ENCODE results near the gene TASP1. TPM values are rescaled to one million over a fixed set of nuclear protein-coding genes. Genes with fewer than 3 reads are reported as not detected.

Gene TASP1
- total RNA-seq, 4 donors from 2014 or later, result 6.6 to 21.5 (median 9.8) TPM

- DNase-seq, result no peak
- TF ChIP-seq CTCF (IDR thresholded peaks at IDR 0.05), result peak; percentile 8 to 64 (median 55)
- no peak for TF ChIP-seq POLR2A (IDR thresholded peaks at IDR 0.05)
- Histone ChIP-seq H3K36me3 (no peaks in the 10 kb centered on the region), H3K4me3 (no peak overlapping the region), H3K9me3 (no peaks in the 10 kb centered on the region), H3K4me1 (no peaks in the 10 kb centered on the region), H3K27ac (no peak overlapping the region), H3K27me3 (no peaks in the 10 kb centered on the region)
These were observed 179.8 kb downstream of the TASP1 start for GRCh38 chr20:13458860-13459451.

- Histone ChIP-seq H3K27ac (no peak overlapping the region), H3K4me3 (no peak overlapping the region), H3K36me3 (no peaks in the 10 kb centered on the region), H3K27me3 (no peaks in the 10 kb centered on the region), H3K9me3 (no peaks in the 10 kb centered on the region), H3K4me1 (no peaks in the 10 kb centered on the region)
- no peak for DNase-seq
- TF ChIP-seq POLR2A (IDR thresholded peaks at IDR 0.05), result no peak
- TF ChIP-seq CTCF (IDR thresholded peaks at IDR 0.05), result no peak
These were observed 181.2 kb downstream of the TASP1 start for GRCh38 chr20:13457487-13457886.

- Histone ChIP-seq H3K4me1 (no peaks in the 10 kb centered on the region), H3K27ac (no peak overlapping the region), H3K27me3 (no peaks in the 10 kb centered on the region), H3K36me3 (no peaks in the 10 kb centered on the region), H3K9me3 (no peaks in the 10 kb centered on the region), H3K4me3 (no peak overlapping the region)
- DNase-seq, result no peak
- TF ChIP-seq CTCF (IDR thresholded peaks at IDR 0.05) (no peak), POLR2A (IDR thresholded peaks at IDR 0.05) (no peak)
These were observed 183.0 kb downstream of the TASP1 start for GRCh38 chr20:13455713-13456112.

GRCh38 chr20:13453367-13453766, 185.4 kb downstream of the TASP1 start:
- no peak for DNase-seq
- TF ChIP-seq CTCF (IDR thresholded peaks at IDR 0.05) (no peak), POLR2A (IDR thresholded peaks at IDR 0.05) (no peak)
- H3K36me3 ChIP-seq, result no peaks in the 10 kb centered on the region
- H3K4me3 ChIP-seq, result no peak overlapping the region
- no peak overlapping the region for H3K27ac ChIP-seq
- no peaks in the 10 kb centered on the region for H3K4me1 ChIP-seq
- no peaks in the 10 kb centered on the region for H3K27me3 ChIP-seq
- no peaks in the 10 kb centered on the region for H3K9me3 ChIP-seq

GRCh38 chr20:13452470-13453124, 186.1 kb downstream of the TASP1 start:
- DNase-seq, result no peak
- Histone ChIP-seq H3K9me3 (no peaks in the 10 kb centered on the region), H3K4me1 (no peaks in the 10 kb centered on the region), H3K4me3 (no peak overlapping the region), H3K36me3 (no peaks in the 10 kb centered on the region), H3K27me3 (no peaks in the 10 kb centered on the region), H3K27ac (no peak overlapping the region)
- TF ChIP-seq POLR2A (IDR thresholded peaks at IDR 0.05), result no peak

- TF ChIP-seq CTCF (IDR thresholded peaks at IDR 0.05) (no peak), POLR2A (IDR thresholded peaks at IDR 0.05) (no peak)
- Histone ChIP-seq H3K36me3 (no peaks in the 10 kb centered on the region), H3K4me3 (no peak overlapping the region), H3K9me3 (no peaks in the 10 kb centered on the region), H3K4me1 (no peaks in the 10 kb centered on the region), H3K27ac (no peak overlapping the region), H3K27me3 (no peaks in the 10 kb centered on the region)
- no peak for DNase-seq
These were observed 188.8 kb downstream of the TASP1 start for GRCh38 chr20:13449868-13450434.

Measured in Peyer's patch (tissue), 4 donors.